Measurements from ENCODE around the gene PRKD2.

- no peak for TF ChIP-seq CTCF (IDR thresholded peaks at IDR 0.05)
- no peak for TF ChIP-seq POLR2A (IDR thresholded peaks at IDR 0.05)
Observed at GRCh38 chr19:46629546-46630025, 87.3 kb downstream of the PRKD2 start.

Measured in adrenal gland (tissue), 5 donors.